Measurements from ENCODE around the gene COL12A1.

GRCh38 chr6:75208298-75209183 is 2.7 kb upstream of the COL12A1 start:
- peak; percentile 80 to 88 (median 81) for TF ChIP-seq CTCF (optimal IDR thresholded peaks at IDR 0.05 in 1 of 3, IDR thresholded peaks at IDR 0.05 in 1 of 3, conservative IDR thresholded peaks at IDR 0.05 in 1 of 3; ENCODE audit: extremely low read depth in 1 of 3, insufficient read depth in 2 of 3, low read length in 3 of 3)
- TF ChIP-seq EZH2 (IDR thresholded peaks at IDR 0.05; ENCODE audit: low read length) = no peak

Data from keratinocyte (primary cell).